ENCODE data around the gene MACO1.

Gene MACO1

GRCh38 chr1:25530186-25531081 lies 99.7 kb downstream of the MACO1 start:
- no peak for TF ChIP-seq CTCF (IDR thresholded peaks at IDR 0.05; ENCODE audit: insufficient read depth, low read length, poor library complexity, severe bottlenecking)
- DNase-seq (ENCODE audit: extremely low read depth, insufficient read length): no peak
- H3K27me3 ChIP-seq (replicated peaks; ENCODE audit: control insufficient read depth, insufficient read depth, low read length): peaks cover 1% of the 10 kb centered on the region
- H3K4me3 ChIP-seq (replicated peaks; ENCODE audit: low read depth, low read length): no peak overlapping the region
- no peaks in the 10 kb centered on the region for H3K36me3 ChIP-seq (ENCODE audit: control insufficient read depth, insufficient read depth, low read length)

- Histone ChIP-seq H3K4me3 (replicated peaks; ENCODE audit: low read depth, low read length) (no peak overlapping the region), H3K27me3 (replicated peaks; ENCODE audit: control insufficient read depth, insufficient read depth, low read length) (peaks cover 1% of the 10 kb centered on the region), H3K36me3 (ENCODE audit: control insufficient read depth, insufficient read depth, low read length) (no peaks in the 10 kb centered on the region)
- no peak for DNase-seq (ENCODE audit: extremely low read depth, insufficient read length)
- TF ChIP-seq CTCF (IDR thresholded peaks at IDR 0.05; ENCODE audit: insufficient read depth, low read length, poor library complexity, severe bottlenecking): no peak
Observed at GRCh38 chr1:25531082-25531461, 100.4 kb downstream of the MACO1 start.

GRCh38 chr1:25532970-25533369 lies 102.3 kb downstream of the MACO1 start:
- TF ChIP-seq CTCF (IDR thresholded peaks at IDR 0.05; ENCODE audit: insufficient read depth, low read length, poor library complexity, severe bottlenecking): peak; percentile 14
- no peak overlapping the region for H3K4me3 ChIP-seq (replicated peaks; ENCODE audit: low read depth, low read length)
- peaks cover 1% of the 10 kb centered on the region for H3K27me3 ChIP-seq (replicated peaks; ENCODE audit: control insufficient read depth, insufficient read depth, low read length)
- DNase-seq (ENCODE audit: extremely low read depth, insufficient read length): no peak
- no peaks in the 10 kb centered on the region for H3K36me3 ChIP-seq (ENCODE audit: control insufficient read depth, insufficient read depth, low read length)

GRCh38 chr1:25533775-25534409 lies 103.2 kb downstream of the MACO1 start:
- no peak for TF ChIP-seq CTCF (IDR thresholded peaks at IDR 0.05; ENCODE audit: insufficient read depth, low read length, poor library complexity, severe bottlenecking)
- H3K4me3 ChIP-seq (replicated peaks; ENCODE audit: low read depth, low read length): no peak overlapping the region
- no peaks in the 10 kb centered on the region for H3K36me3 ChIP-seq (ENCODE audit: control insufficient read depth, insufficient read depth, low read length)
- no peak for DNase-seq (ENCODE audit: extremely low read depth, insufficient read length)
- peaks cover 1% of the 10 kb centered on the region for H3K27me3 ChIP-seq (replicated peaks; ENCODE audit: control insufficient read depth, insufficient read depth, low read length)

GRCh38 chr1:25534410-25534788 lies 103.7 kb downstream of the MACO1 start:
- Histone ChIP-seq H3K27me3 (replicated peaks; ENCODE audit: control insufficient read depth, insufficient read depth, low read length) (peaks cover 1% of the 10 kb centered on the region), H3K36me3 (ENCODE audit: control insufficient read depth, insufficient read depth, low read length) (no peaks in the 10 kb centered on the region), H3K4me3 (replicated peaks; ENCODE audit: low read depth, low read length) (no peak overlapping the region)
- DNase-seq (ENCODE audit: extremely low read depth, insufficient read length): no peak
- TF ChIP-seq CTCF (IDR thresholded peaks at IDR 0.05; ENCODE audit: insufficient read depth, low read length, poor library complexity, severe bottlenecking): no peak
